Activated naive CD8-positive, alpha-beta T cell treated with anti-CD3 and anti-CD28 coated beads, Interleukin-2, amount 50 U/mL, for 24 hours (primary cell): ENCODE results near the gene KANSL1.

Source experiments
- ATAC-seq: fragments of 150-1000 bp; cut with Tn5 transposase; one replicate; pipeline ENCODE4 v1.10.0; 2021
- DNase-seq: peaks from one replicate; pipeline ENCODE4 v3.0.0; 2021
- H3K27ac Mint-ChIP-seq: one replicate; pipeline ENCODE4 v1.8.0; 2021; ENCODE audit warnings: mild to moderate bottlenecking, mixed read lengths
- H3K27me3 Mint-ChIP-seq: one replicate; pipeline ENCODE4 v1.8.0; 2021; ENCODE audit warnings: mixed read lengths
- H3K36me3 Mint-ChIP-seq: one replicate; pipeline ENCODE4 v1.8.0; 2021; ENCODE audit warnings: low read depth, mixed read lengths
- H3K4me1 Mint-ChIP-seq: one replicate; pipeline ENCODE4 v1.8.0; 2021; ENCODE audit warnings: mixed read lengths
- H3K4me3 Mint-ChIP-seq: one replicate; pipeline ENCODE4 v1.8.0; 2021; ENCODE audit warnings: mild to moderate bottlenecking, moderate library complexity, mixed read lengths
- H3K9me3 Mint-ChIP-seq: one replicate; pipeline ENCODE4 v1.8.0; 2021; ENCODE audit warnings: mixed read lengths

Gene KANSL1

GRCh38 chr17:45997624-45998023 lies 195.6 kb downstream of the KANSL1 start:
- Mint-ChIP-seq H3K27ac (no peak overlapping the region), H3K36me3 (no peaks in the 10 kb centered on the region), H3K4me3 (no peak overlapping the region), H3K27me3 (no peaks in the 10 kb centered on the region), H3K9me3 (no peaks in the 10 kb centered on the region), H3K4me1 (no peaks in the 10 kb centered on the region)
- ATAC-seq: no peak
- DNase-seq: no peak

- Mint-ChIP-seq H3K9me3 (no peaks in the 10 kb centered on the region), H3K4me3 (no peak overlapping the region), H3K36me3 (no peaks in the 10 kb centered on the region), H3K4me1 (no peaks in the 10 kb centered on the region), H3K27ac (no peak overlapping the region), H3K27me3 (no peaks in the 10 kb centered on the region)
- ATAC-seq (no peak), DNase-seq (no peak)
These were observed 196.1 kb downstream of the KANSL1 start for GRCh38 chr17:45997166-45997565.

GRCh38 chr17:45996282-45996937 lies 196.8 kb downstream of the KANSL1 start:
- DNase-seq (no peak), ATAC-seq (no peak)
- Mint-ChIP-seq H3K9me3 (no peaks in the 10 kb centered on the region), H3K27ac (no peak overlapping the region), H3K27me3 (no peaks in the 10 kb centered on the region), H3K4me1 (no peaks in the 10 kb centered on the region), H3K4me3 (no peak overlapping the region), H3K36me3 (no peaks in the 10 kb centered on the region)

- DNase-seq: no peak
- H3K4me1 Mint-ChIP-seq: no peaks in the 10 kb centered on the region
- no peaks in the 10 kb centered on the region for H3K36me3 Mint-ChIP-seq
- no peak overlapping the region for H3K27ac Mint-ChIP-seq
- H3K9me3 Mint-ChIP-seq: no peaks in the 10 kb centered on the region
- no peak for ATAC-seq
- H3K4me3 Mint-ChIP-seq: no peak overlapping the region
- H3K27me3 Mint-ChIP-seq: no peaks in the 10 kb centered on the region
These were observed 197.5 kb downstream of the KANSL1 start for GRCh38 chr17:45995627-45996270.

- H3K27ac Mint-ChIP-seq: no peak overlapping the region
- H3K4me1 Mint-ChIP-seq: no peaks in the 10 kb centered on the region
- ATAC-seq (no peak), DNase-seq (no peak)
- no peaks in the 10 kb centered on the region for H3K9me3 Mint-ChIP-seq
- H3K27me3 Mint-ChIP-seq: no peaks in the 10 kb centered on the region
- H3K36me3 Mint-ChIP-seq: no peaks in the 10 kb centered on the region
- no peak overlapping the region for H3K4me3 Mint-ChIP-seq
These were observed 198.2 kb downstream of the KANSL1 start for GRCh38 chr17:45994987-45995386.

GRCh38 chr17:45993962-45994627 lies 199.1 kb downstream of the KANSL1 start:
- Mint-ChIP-seq H3K4me1 (no peaks in the 10 kb centered on the region), H3K36me3 (no peaks in the 10 kb centered on the region)
- ATAC-seq: no peak

GRCh38 chr17:45992904-45993303 lies 200.3 kb downstream of the KANSL1 start:
- no peak for ATAC-seq
- H3K27ac Mint-ChIP-seq: no peak overlapping the region

More at GRCh38 chr17:45993962-45994627, 199.1 kb downstream of the KANSL1 start:
- no peak for DNase-seq
- Mint-ChIP-seq H3K9me3 (no peaks in the 10 kb centered on the region), H3K27me3 (no peaks in the 10 kb centered on the region), H3K4me3 (no peak overlapping the region), H3K27ac (no peak overlapping the region)

GRCh38 chr17:45992175-45992574 lies 201.1 kb downstream of the KANSL1 start:
- DNase-seq (no peak), ATAC-seq (no peak)
- Mint-ChIP-seq H3K9me3 (no peaks in the 10 kb centered on the region), H3K27ac (no peak overlapping the region), H3K36me3 (no peaks in the 10 kb centered on the region), H3K27me3 (no peaks in the 10 kb centered on the region), H3K4me3 (no peak overlapping the region), H3K4me1 (no peaks in the 10 kb centered on the region)

More at GRCh38 chr17:45992904-45993303, 200.3 kb downstream of the KANSL1 start:
- H3K27me3 Mint-ChIP-seq: no peaks in the 10 kb centered on the region
- H3K4me1 Mint-ChIP-seq: no peaks in the 10 kb centered on the region
- no peaks in the 10 kb centered on the region for H3K36me3 Mint-ChIP-seq
- H3K4me3 Mint-ChIP-seq: no peak overlapping the region
- H3K9me3 Mint-ChIP-seq: no peaks in the 10 kb centered on the region
- DNase-seq: no peak

- ATAC-seq (no peak), DNase-seq (no peak)
- Mint-ChIP-seq H3K27me3 (no peaks in the 10 kb centered on the region), H3K27ac (no peak overlapping the region), H3K36me3 (no peaks in the 10 kb centered on the region), H3K4me1 (no peaks in the 10 kb centered on the region), H3K4me3 (no peak overlapping the region), H3K9me3 (no peaks in the 10 kb centered on the region)
These were observed 201.9 kb downstream of the KANSL1 start for GRCh38 chr17:45991341-45991740.

GRCh38 chr17:45990886-45991285 lies 202.3 kb downstream of the KANSL1 start:
- Mint-ChIP-seq H3K9me3 (no peaks in the 10 kb centered on the region), H3K27me3 (no peaks in the 10 kb centered on the region), H3K36me3 (no peaks in the 10 kb centered on the region), H3K4me3 (no peak overlapping the region), H3K27ac (no peak overlapping the region), H3K4me1 (no peaks in the 10 kb centered on the region)
- ATAC-seq (no peak), DNase-seq (no peak)

GRCh38 chr17:45989759-45990158 lies 203.5 kb downstream of the KANSL1 start:
- Mint-ChIP-seq H3K27ac (no peak overlapping the region), H3K27me3 (no peaks in the 10 kb centered on the region), H3K36me3 (no peaks in the 10 kb centered on the region), H3K4me1 (no peaks in the 10 kb centered on the region), H3K4me3 (no peak overlapping the region), H3K9me3 (no peaks in the 10 kb centered on the region)
- ATAC-seq (no peak), DNase-seq (no peak)

- Mint-ChIP-seq H3K4me3 (no peak overlapping the region), H3K36me3 (no peaks in the 10 kb centered on the region), H3K27me3 (no peaks in the 10 kb centered on the region), H3K9me3 (no peaks in the 10 kb centered on the region), H3K27ac (no peak overlapping the region), H3K4me1 (no peaks in the 10 kb centered on the region)
- no peak for ATAC-seq
- DNase-seq: no peak
These were observed 205.5 kb downstream of the KANSL1 start for GRCh38 chr17:45987706-45988105.

GRCh38 chr17:45986056-45986455 lies 207.2 kb downstream of the KANSL1 start:
- peaks cover 1% of the 10 kb centered on the region for H3K27me3 Mint-ChIP-seq
- no peaks in the 10 kb centered on the region for H3K9me3 Mint-ChIP-seq
- H3K27ac Mint-ChIP-seq: no peak overlapping the region
- ATAC-seq: no peak
- H3K4me1 Mint-ChIP-seq: no peaks in the 10 kb centered on the region
- no peak for DNase-seq
- H3K36me3 Mint-ChIP-seq: no peaks in the 10 kb centered on the region
- H3K4me3 Mint-ChIP-seq: no peak overlapping the region

GRCh38 chr17:45985447-45985846 lies 207.8 kb downstream of the KANSL1 start:
- H3K9me3 Mint-ChIP-seq: no peaks in the 10 kb centered on the region
- no peaks in the 10 kb centered on the region for H3K4me1 Mint-ChIP-seq
- no peak overlapping the region for H3K4me3 Mint-ChIP-seq
- no peak for ATAC-seq
- peaks cover 2% of the 10 kb centered on the region for H3K27me3 Mint-ChIP-seq
- H3K27ac Mint-ChIP-seq: no peak overlapping the region
- no peaks in the 10 kb centered on the region for H3K36me3 Mint-ChIP-seq
- no peak for DNase-seq

GRCh38 chr17:45984368-45984767 lies 208.9 kb downstream of the KANSL1 start:
- peaks cover 2% of the 10 kb centered on the region for H3K27me3 Mint-ChIP-seq

More at GRCh38 chr17:45984368-45984767, 208.9 kb downstream of the KANSL1 start:
- H3K36me3 Mint-ChIP-seq: no peaks in the 10 kb centered on the region
- no peak for ATAC-seq
- no peak for DNase-seq
- H3K4me1 Mint-ChIP-seq: no peaks in the 10 kb centered on the region
- no peak overlapping the region for H3K27ac Mint-ChIP-seq
- no peak overlapping the region for H3K4me3 Mint-ChIP-seq
- no peaks in the 10 kb centered on the region for H3K9me3 Mint-ChIP-seq
